ENCODE results near the gene OFD1. TPM values are rescaled to one million over a fixed set of nuclear protein-coding genes. Genes with fewer than 3 reads are reported as not detected.

Gene OFD1, protein sequence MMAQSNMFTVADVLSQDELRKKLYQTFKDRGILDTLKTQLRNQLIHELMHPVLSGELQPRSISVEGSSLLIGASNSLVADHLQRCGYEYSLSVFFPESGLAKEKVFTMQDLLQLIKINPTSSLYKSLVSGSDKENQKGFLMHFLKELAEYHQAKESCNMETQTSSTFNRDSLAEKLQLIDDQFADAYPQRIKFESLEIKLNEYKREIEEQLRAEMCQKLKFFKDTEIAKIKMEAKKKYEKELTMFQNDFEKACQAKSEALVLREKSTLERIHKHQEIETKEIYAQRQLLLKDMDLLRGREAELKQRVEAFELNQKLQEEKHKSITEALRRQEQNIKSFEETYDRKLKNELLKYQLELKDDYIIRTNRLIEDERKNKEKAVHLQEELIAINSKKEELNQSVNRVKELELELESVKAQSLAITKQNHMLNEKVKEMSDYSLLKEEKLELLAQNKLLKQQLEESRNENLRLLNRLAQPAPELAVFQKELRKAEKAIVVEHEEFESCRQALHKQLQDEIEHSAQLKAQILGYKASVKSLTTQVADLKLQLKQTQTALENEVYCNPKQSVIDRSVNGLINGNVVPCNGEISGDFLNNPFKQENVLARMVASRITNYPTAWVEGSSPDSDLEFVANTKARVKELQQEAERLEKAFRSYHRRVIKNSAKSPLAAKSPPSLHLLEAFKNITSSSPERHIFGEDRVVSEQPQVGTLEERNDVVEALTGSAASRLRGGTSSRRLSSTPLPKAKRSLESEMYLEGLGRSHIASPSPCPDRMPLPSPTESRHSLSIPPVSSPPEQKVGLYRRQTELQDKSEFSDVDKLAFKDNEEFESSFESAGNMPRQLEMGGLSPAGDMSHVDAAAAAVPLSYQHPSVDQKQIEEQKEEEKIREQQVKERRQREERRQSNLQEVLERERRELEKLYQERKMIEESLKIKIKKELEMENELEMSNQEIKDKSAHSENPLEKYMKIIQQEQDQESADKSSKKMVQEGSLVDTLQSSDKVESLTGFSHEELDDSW
- 6.2 and 8.4 TPM in 2 replicates for total RNA-seq

DNA sequence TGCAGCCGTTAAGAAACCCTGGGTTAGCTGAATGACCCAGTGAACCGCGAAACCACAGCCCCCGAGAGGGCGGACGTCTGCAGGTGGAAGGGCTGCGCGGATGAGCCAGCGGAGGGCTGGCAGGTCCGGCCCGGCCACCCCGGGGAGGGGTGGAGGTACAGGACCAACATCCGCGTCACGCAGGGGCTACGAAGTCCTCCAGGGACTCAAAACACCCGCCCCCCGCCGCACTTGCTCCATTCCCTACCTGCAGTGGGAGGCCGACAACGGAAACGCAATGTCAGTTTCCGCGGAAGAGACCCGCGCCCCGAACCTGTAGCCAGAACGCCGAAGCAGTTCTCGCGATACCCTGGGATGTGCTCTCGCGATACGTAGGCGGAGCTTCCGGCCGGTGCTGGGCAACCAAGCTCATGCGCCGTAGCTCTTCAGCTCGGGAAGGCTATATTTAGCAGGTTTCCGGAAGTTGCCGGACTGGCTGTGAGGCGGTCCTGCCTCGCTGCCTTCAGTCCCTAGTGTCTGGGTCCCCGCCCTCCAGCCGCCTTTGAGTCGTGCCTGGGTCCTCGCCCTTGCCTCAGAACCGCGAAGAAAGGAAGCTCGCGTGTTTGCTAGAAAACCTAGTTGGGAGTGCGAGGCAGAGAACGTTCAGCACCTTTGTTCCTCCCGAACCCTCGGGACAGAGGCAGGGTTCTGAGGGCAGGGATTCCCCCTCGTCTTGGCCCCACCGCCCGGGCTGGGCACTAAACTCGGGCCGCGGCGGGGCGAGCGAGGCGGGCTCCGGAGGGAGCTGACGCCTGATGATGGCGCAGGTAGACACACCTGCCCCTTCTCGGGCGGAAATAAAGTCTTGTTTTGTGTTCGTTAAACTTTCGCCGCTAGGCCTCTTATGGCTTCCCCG lies at the start of gene OFD1, which contains the start of gene TRAPPC2:
OFD1 (plus strand) TSS at position 471 of the 895 bp plus-strand sequence; CDS start at position 795, 324 bp downstream.
TRAPPC2 (minus strand) TSS at position 343 of the 895 bp plus-strand sequence. CDS start 14,657 bp downstream, outside the sequence.

DNA sequence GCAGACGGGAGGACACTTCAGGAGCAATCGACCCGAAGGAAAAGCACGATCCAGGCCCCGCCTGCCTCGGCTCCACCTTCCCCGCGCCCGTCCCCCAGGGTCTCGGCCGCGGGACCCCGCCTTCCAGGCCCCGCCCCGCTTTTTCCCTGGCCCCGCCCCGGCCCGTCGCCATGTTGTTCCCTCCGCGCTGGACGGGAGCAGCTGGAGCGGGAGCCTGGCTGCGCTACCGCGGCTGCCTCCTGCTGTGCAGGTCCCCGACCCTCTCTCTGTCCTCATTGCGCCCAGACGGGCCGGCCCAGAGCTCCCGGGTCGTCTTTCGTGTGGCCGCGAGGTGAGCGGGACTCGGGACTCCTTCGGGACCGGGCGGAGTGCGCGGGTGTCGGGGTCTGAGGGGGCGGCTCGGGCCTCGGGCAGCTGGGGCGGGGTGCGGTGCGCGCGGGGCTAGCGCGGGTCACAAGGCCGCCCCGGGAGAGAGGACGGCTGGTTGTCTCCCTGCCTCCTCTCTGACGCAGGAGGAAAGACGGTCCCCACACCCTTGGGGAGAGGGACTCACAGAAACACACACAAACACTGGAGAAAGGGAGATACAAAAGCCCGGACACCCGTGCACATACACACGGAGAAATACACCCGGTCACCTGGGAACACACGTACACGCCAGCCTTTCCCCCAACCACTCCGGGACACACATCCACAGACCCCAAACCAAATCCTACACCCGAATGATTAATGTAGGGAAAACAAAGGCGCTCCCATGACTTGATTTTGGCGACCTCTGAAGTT lies 45.4 kb upstream of the OFD1 start, which contains the start of gene RAB9A:
RAB9A (plus strand) TSS at position 171 of the 783 bp plus-strand sequence. CDS start 19,619 bp downstream, outside the sequence.

DNA sequence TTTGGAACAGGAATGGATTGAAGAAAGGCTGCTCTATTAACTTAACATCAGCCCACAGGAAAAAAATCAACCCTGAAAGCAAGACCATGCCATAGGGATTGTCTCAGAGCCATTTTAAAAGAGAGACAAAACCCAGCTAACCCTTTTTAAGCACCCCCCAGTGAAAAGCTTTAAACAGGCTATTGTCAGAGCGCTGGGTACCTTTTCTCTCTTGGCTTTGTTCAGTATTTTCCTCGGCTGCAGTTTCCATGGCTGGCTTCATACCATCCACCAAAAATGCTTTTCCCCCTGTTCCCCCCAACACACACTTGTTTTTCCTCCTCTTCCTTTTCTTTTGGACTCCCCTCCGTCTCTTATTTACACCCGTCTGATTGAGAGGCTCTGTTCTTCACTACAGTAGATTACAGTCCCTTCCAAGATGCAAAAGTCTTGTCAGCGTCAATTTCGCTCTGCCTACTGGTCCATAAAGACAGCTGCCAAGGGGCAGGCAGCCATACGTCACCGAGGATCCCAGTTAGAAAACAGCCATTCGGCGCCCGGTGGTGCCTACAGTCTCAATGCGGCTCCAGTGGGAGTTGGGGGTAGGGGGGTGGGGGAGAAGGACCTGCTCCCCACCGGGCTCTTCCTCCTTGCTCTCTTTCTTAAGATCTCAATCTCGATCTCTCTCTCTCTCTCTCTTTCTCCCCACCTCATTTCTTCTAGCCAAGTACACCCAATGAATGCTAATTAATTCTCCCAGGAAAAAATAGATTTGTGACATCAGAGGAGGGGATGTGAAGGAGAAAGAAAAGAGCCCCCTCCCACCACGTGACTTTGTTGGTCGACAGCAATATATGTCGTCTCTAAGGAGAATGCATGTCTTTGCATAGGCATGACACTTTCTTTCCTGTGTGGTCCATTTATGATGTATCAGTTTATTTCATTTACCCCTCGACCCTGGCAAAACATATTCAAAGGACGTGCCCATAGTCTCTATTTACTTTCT lies 82.4 kb downstream of the OFD1 start, which contains the start of gene GPM6B:
GPM6B (minus strand) TSS at position 451 of the 985 bp plus-strand sequence; CDS start at position 262, 189 bp downstream.

Other genes with a start within 250 kb of the OFD1 start
- gene EGFL6, start 165.1 kb upstream of the OFD1 start, total RNA-seq, result not detected in 2 replicates
- gene TCEANC, start 81.6 kb upstream of the OFD1 start, total RNA-seq, result 0.65 and 1.4 TPM in 2 replicates
- 20.8 and 23.3 TPM in 2 replicates for gene RAB9A, start 45.6 kb upstream of the OFD1 start, total RNA-seq
- 15.9 and 21.4 TPM in 2 replicates for gene TRAPPC2, start 128 bp upstream of the OFD1 start, total RNA-seq
- 0.46 and 2.3 TPM in 2 replicates for gene GPM6B, start 82.3 kb downstream of the OFD1 start, total RNA-seq

All from epithelial cell of umbilical artery (primary cell).